Measurements from ENCODE around the gene IL24. TPM values are rescaled to one million over a fixed set of nuclear protein-coding genes. Genes with fewer than 3 reads are reported as not detected.

Gene IL24
- total and polyA plus RNA-seq, 2 donors from 2014 or later: not detected

GRCh38 chr1:206916000-206916709 is 18.9 kb downstream of the IL24 start:
- no peak overlapping the region for H3K9ac ChIP-seq (ENCODE audit: low read length in 3 of 3)
- H3K36me3 ChIP-seq (ENCODE audit: control insufficient read depth in 2 of 3, insufficient read depth in 3 of 3, low read length in 3 of 3): no peaks in the 10 kb centered on the region
- peak in 1 of 5 donors; percentile 23 for DNase-seq
- no peak for FAIRE-seq
- TF ChIP-seq CTCF (IDR thresholded peaks at IDR 0.05; ENCODE audit: borderline replicate concordance, extremely low read depth, insufficient read depth): no peak
- H3K4me3 ChIP-seq (ENCODE audit: low read length in 3 of 3): no peak overlapping the region
- no peak overlapping the region for H3K27ac ChIP-seq (ENCODE audit: low read depth in 2 of 2, low read length in 2 of 2)
- intact Hi-C loops (cut with DNase I): no loop called here
- H3K9me3 ChIP-seq (ENCODE audit: control insufficient read depth in 2 of 3, insufficient read depth in 1 of 3, low read length in 3 of 3): no peaks in the 10 kb centered on the region
- no peaks in the 10 kb centered on the region for H3K4me1 ChIP-seq (ENCODE audit: control insufficient read depth in 2 of 3, insufficient read depth in 2 of 3, low read depth in 1 of 3, low read length in 3 of 3)
- no peaks in the 10 kb centered on the region for H3K27me3 ChIP-seq (ENCODE audit: control insufficient read depth, insufficient read depth, low read length)

GRCh38 chr1:206918076-206918475 is 20.8 kb downstream of the IL24 start:
- H3K4me1 ChIP-seq (ENCODE audit: control insufficient read depth in 2 of 3, insufficient read depth in 2 of 3, low read depth in 1 of 3, low read length in 3 of 3): no peaks in the 10 kb centered on the region
- no peak overlapping the region for H3K27ac ChIP-seq (ENCODE audit: low read depth in 2 of 2, low read length in 2 of 2)
- intact Hi-C loops (cut with DNase I): no loop called here
- no peaks in the 10 kb centered on the region for H3K27me3 ChIP-seq (ENCODE audit: control insufficient read depth, insufficient read depth, low read length)
- no peak overlapping the region for H3K4me3 ChIP-seq (ENCODE audit: low read length in 3 of 3)
- TF ChIP-seq CTCF (IDR thresholded peaks at IDR 0.05; ENCODE audit: borderline replicate concordance, extremely low read depth, insufficient read depth): no peak
- no peaks in the 10 kb centered on the region for H3K36me3 ChIP-seq (ENCODE audit: control insufficient read depth in 2 of 3, insufficient read depth in 3 of 3, low read length in 3 of 3)
- no peaks in the 10 kb centered on the region for H3K9me3 ChIP-seq (ENCODE audit: control insufficient read depth in 2 of 3, insufficient read depth in 1 of 3, low read length in 3 of 3)
- H3K9ac ChIP-seq (ENCODE audit: low read length in 3 of 3): no peak overlapping the region
- DNase-seq (peak in 1 of 5 donors; percentile 9), FAIRE-seq (no peak)

GRCh38 chr1:206921772-206922265 is 24.6 kb downstream of the IL24 start, which contains the start of gene FCMR:
Gene FCMR (minus strand): TSS chr1:206921941. CDS start chr1:206921854, 87 bp downstream.
- no peak within 1 kb of the TSS for H3K9ac ChIP-seq (ENCODE audit: low read length in 3 of 3)
- peak in 2 of 5 donors; percentile 7 to 19 for DNase-seq
- no peak for TF ChIP-seq CTCF (IDR thresholded peaks at IDR 0.05; ENCODE audit: borderline replicate concordance, extremely low read depth, insufficient read depth)

More at GRCh38 chr1:206921772-206922265, 24.6 kb downstream of the IL24 start, which contains the start of gene FCMR:
- Histone ChIP-seq H3K27ac (ENCODE audit: low read depth in 2 of 2, low read length in 2 of 2) (peak within 1 kb of the TSS in 1 of 2 donors; percentile 42), H3K4me3 (ENCODE audit: low read length in 3 of 3) (no peak within 1 kb of the TSS), H3K36me3 (ENCODE audit: control insufficient read depth in 2 of 3, insufficient read depth in 3 of 3, low read length in 3 of 3) (peaks cover 0 to 4% (median 0%) of the 10 kb centered on the region in 3 donors), H3K9me3 (ENCODE audit: control insufficient read depth in 2 of 3, insufficient read depth in 1 of 3, low read length in 3 of 3) (peaks cover 0 to 5% (median 0%) of the 10 kb centered on the region in 3 donors), H3K4me1 (ENCODE audit: control insufficient read depth in 2 of 3, insufficient read depth in 2 of 3, low read depth in 1 of 3, low read length in 3 of 3) (peaks cover 0 to 4% (median 0%) of the 10 kb centered on the region in 3 donors), H3K27me3 (ENCODE audit: control insufficient read depth, insufficient read depth, low read length) (no peaks in the 10 kb centered on the region)
- FAIRE-seq: no peak
- intact Hi-C loops (cut with DNase I): no loop called here
